GM21786 (cell line): ENCODE data around the gene MTHFSD.

Source experiments
- ATAC-seq: cut with Tn5 transposase; IDR thresholded peaks from one replicate; pipeline ENCODE4 v1.9.1; 2021; ENCODE audit not compliant: unreplicated experiment

The MTHFSD gene

DNA sequence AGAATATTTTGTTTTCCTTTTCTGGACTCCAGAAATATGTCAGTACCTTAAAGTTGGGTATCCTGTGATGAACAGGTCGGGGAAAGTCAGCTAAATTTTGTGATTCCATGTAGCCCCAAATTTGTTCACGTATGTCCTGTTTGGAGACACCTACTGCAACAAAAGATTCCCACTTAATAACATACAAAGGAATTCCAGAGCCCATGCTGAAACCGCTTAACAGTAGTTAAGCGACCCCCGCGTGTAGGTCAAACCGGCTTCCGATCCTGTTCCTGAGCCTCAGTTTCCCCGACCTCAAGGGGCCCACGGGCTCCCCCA lies 477 bp downstream of the MTHFSD start:
- no peak for ATAC-seq

DNA sequence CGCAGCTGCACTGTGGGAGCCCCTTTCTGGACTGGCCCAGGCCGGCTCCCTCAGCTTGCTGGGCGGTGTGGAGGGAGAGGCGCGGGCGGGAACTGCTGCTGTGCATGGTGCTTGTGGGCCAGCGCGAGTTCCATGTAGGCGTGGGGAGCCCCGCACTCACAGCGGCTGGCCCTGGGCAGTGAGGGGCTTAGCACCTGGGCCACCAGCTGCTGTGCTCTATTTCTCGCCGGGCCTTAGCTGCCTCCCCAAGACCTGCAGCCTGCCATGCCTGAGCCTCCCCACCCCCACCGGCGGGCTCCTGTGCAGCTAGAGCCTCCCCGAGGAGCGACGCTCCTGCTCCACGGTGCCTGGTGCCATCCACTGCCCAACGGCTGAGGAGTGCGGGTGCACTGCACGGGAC lies 1.7 kb downstream of the MTHFSD start:
- ATAC-seq = no peak

DNA sequence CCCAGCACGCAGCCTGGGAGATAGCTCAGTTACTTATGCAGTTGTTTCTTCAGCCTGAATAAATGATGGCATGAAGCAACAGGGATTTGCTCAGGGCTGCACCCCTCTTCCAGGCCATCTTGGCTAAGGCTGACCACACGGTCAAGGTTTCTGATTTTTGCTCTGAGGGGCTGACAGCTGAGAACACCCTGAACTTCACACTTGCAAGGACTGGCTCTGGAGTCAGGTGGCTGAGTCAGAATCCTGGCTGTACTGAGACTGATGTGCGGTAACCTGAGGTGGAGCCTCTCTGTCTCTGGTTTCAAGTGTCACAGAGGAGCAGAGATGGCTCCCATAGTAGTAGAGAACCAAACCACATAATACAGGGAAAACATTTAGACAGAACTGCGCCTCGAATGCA lies 4.8 kb downstream of the MTHFSD start:
- ATAC-seq = no peak

DNA sequence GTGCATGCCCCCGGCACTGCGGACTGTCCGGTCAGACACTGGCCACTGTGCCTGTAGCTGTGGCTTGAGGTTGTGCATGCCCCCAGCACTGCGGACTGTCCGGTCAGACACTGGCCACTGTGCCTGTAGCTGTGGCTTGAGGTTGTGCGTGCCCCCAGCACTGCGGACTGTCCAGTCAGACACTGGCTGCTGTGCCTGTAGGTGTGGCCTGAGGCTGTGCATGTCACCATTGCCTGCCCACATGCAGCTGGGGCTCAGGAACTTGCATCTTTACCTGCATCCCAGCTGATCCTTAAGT lies 5.2 kb downstream of the MTHFSD start:
- no peak for ATAC-seq

DNA sequence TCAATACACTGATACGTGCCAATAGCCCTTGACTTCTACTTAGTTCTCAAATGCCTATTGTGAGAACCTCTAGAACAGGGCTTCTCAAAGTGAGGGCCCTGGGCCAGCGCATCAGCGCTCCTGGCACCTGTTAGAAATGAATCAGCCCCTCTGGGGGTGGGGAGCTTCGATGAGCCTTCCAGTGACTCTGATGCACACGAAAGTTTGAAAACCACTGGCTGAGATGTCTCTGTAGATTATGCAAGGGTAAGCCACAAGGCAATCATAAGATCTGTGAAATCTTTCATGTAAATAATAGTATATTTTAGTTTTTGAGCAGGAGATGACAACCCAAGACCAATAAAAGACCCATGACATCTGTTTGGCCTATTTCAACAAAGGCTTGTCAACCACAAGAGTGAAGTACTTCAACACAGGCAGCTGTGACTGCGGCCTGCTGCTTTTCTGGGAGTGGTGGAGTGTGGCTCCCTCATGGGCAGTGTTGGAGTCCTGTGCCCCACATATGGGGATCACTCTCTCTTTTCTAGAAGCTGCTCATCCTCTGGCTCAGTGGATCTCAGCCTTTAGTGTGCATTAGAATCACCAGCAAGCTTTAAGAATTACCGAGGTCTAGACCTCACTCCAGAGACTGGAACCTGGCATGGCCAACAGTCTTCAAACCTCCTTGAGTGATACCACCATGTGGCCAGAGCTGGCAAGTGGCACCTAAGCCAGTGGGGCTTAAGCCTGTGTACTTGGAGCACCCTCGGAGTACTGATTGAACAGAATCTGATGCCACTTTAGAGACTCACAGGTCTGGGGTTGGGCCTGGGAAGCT lies 5.8 kb downstream of the MTHFSD start:
- no peak for ATAC-seq

DNA sequence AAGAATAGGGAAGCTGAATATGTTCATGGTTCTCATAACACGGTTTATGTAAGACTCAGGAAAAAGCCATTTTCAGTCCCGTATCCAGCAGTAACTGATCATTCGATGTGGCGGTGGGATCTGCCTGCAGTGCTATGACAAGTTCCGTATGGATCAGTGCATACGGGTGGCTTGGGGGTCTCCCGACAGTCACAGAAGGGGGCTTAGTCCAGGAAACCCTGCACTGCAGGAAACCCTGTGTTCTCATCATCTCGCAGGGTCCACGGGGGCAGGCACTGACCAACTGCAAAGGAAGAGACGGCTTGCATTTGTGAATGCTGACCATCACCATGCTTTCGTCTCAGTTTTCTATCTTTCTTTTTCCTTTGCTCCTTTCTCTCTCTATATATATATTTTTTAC lies 7.7 kb downstream of the MTHFSD start:
- no peak for ATAC-seq

DNA sequence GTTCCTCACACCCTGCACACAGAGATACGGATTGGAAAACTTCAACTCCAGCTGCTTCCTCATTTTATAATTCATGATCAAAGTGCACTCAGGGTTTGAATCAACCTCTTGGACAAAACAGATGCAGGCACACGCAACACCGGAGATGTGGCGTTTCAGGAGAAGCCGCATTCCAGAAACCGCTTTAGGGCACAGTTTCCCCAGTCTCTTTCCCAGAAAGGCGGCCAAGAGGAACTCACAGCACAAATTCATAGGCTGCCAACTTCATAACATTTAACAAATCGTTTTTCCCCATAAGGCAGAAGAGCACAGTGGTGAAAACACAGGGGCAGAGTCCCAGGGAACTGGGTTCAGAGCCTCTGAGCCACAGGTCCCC lies 8.4 kb downstream of the MTHFSD start:
- ATAC-seq = no peak

DNA sequence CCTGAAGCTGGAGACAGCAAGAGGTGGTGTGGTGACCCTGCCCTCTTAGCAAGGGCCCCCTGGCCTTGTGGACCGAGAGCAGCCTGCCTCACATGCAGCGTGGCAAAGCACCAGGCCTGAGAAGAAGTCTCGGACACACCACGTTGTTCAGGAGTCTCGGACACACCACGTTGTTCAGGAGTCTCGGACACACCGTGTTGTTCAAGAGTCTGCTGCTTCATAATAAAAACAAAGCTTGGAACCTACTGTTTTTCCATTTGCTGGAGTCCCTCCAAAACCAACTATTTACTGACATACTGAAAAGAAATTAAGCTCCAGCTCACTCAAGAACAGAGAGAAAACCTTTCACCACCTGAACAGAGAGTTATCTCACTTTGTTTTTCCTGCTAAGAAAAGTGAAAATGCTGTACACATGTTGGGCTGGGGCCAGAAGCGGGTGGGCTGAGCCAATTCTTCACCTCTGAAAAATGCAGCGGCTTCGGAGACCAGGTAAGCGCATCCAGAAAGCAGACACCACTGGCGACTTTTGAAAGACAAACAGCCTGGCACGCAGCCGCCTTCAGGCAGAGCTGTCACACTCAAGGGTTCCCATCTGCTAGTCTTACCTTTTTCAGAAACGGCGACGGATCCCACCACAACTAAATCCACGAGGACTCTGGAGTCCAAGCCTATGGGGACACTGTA lies 8.9 kb downstream of the MTHFSD start:
- no peak for ATAC-seq

DNA sequence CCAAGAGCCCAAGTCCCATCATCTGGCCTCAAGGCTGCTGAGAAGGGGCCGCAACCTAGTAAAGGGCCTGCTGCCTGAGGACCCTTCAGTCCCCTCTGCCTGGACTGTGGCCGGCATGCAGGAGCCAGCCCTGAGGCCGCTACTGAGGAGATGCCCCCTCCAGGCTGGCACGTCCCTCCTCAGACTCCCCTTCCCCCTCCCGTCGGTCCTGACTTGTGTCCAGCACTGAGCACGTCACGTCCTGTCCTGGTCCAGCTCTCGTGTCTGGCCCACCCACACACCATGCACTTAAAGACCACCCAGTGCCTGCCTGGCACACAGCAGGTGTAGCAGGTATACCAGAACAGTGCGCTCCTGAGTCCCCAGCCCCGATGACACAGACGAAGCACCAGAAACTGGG lies 9.6 kb downstream of the MTHFSD start:
- ATAC-seq = no peak

DNA sequence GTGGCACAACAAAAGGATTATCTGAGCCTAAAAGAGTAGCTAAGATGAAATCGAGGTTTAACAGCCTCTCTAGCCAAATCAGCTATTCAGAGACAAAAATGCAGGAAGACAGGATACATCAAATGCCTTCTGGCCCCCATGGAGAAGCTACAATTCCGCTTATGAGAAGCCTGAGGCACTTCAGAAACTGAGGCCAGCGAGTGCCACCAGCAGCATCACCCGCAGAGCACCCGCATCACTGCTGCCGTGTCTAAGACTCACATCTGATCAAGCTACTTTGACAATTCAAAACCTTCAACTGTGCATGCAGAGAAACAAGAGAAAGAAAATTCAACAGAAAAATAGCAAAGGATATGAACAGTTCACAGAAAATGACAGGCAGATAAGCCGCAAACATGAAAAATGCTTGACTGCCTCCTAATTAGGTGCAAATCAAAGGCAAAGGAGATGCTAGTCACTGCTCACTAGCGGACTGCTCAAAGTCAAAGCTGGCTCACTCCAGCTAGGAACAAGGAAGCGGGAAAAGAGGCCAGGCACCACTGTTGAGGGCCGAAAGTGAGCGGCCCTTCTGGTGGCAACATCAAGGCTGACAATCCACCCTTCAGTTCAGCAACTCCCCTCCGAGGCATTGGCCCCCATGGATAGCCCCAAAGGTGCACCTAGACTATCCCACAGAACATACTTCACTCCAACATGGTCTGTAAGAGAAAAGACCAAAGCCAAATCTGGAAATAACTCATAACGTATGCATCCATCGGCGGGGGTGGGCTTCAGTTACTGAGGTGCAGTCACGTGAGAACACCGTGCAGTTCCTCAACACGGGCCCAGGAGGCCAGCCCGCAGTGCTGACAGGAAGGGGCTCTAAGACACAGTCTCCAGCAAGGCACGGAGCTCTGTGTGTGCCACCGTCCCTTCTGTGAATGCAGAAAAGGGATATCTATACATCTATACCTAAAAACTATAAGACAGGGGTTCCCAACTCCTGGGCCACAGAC lies 12.0 kb downstream of the MTHFSD start:
- no peak for ATAC-seq

DNA sequence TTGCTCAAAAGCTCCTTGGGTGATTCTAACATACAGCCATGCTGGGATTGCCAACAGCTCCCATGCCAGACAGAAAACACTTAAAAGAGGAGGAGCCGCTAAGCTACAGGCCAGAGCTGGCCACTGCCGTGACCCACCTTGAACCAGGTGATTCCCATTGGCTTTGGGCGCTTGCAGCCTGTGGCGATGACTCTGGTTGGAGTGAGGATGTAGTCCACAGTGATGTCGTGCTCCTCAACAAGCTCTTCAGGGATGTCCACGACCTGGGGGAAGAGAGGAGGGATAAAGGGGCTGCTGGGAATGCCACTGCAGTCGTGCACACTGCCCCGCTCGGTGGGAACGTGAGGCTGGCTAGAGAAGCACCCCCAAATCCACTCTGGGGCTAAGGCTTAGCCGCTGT lies 13.5 kb downstream of the MTHFSD start:
- no peak for ATAC-seq

DNA sequence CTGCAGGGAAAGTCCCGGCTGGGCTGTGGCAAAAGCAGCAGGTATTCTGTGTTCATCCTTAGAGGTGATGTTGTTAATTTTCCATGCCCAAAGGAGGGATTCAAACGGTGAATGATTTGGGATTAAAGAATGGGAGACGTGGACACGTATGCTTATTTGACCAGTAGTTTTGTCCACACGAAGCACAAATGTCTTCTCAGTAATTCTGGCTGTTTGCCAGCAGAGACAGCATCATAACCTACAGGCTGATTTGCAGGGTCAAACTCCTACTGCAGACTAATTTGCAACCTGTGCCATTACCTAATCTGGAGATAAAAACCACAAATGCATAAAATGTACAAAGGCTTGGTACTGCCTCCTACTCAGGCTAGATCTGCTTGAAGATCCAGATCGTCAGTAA lies 14.1 kb downstream of the MTHFSD start:
- no peak for ATAC-seq

DNA sequence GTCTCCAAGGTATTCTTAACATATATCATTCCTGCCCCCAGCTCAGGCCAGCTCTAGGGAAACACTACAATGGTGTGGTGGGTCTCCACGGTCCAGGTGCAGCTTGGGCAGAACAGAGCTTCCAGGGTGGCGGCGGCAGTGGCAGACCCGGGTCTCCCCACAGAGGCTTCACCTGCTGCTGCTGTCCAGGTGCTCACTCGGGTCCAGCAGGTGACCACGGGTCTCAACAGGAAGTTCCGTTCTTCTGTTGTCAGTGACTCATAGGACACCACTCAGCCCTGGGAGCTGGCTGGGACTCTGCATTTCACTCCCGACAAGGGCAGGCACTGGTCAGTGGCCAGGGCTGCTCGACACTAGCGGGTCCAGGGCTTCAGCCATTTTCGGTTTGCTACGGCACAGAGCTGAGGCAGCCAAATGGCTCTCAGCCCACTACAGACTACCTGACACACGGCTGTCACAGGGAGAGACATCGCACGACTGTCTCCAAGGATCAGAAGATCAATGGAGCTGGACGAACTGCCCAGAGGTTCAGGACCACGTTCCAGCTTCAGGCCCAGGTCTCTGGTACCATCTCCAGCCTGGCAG lies 16.7 kb downstream of the MTHFSD start:
- ATAC-seq = no peak

DNA sequence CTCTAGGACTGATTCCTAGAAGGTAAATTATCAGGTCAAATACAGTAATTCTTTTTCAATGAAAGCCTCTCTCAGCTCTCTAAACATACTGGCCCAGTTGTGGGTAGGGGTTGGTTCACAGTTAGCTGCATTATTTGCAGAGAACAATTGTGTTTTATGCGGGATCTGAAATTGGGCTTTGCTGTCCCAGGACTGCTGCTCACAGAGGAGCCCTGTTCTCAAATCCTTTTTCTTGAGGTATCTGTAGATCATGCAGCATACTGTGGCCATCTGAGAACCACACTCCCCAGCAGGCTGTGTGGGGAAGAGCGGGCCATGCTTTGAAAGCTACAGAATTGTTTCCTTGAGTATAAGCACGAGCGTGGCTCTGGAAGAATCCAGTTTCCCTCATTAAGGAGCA lies 17.5 kb downstream of the MTHFSD start:
- no peak for ATAC-seq

DNA sequence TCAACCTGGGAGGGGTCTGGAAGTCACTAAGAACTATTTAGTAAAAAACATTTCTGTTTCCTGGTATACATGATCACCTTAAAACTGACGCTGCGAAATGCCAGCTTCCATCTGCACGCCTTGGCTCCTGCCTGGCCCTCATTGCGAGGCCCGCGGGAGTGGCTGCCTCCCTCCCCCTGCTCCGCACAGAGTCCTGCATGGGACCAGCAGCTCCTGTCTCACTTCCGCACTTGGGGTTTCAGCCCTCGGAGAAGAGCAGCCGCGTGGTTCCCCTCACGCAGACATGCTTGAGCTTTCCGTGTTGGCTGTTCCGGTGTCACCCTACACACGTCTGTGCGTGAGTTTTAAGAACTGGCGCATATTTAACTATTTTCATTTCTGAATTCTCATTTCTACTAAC lies 18.4 kb downstream of the MTHFSD start:
- no peak for ATAC-seq

DNA sequence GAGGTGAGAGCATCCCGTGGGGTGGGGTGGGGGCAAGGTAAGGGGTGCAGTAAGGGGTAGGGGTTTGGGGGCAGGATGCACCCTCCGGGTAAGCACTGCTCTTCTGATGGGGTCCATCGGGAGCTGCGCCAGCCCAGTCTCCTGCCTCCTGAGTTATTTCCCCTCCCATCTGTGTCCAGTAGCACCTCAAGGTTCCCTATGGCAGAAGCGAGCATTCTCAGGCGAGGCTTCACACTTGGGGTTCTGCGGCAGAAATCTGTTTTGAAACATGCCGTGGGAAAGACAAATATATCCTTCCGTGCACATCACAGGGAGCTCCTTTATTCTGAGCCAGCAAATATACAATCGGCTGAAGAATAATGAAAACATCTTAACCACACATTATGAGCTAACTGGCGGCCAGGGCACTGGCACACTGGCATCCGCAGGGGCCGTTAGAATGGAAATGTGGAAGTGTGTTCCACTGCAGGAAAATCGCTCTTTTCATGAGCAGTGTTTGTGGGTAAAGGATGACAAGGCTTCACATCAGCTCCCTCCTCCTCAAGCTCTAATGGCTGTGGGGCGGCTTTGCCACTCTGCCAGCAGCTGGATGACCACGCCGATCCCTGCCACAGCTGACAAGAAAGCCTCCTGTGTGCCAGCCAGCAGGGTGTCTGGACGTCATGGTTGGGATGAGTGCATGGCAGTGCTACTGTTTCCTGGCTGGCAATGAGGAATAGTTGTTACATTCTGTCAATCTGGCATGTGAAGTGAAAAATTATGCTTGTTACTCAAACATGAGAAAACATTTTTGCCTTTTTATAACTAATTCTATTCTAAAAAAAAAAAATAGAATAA lies 20.0 kb downstream of the MTHFSD start:
- ATAC-seq = no peak

DNA sequence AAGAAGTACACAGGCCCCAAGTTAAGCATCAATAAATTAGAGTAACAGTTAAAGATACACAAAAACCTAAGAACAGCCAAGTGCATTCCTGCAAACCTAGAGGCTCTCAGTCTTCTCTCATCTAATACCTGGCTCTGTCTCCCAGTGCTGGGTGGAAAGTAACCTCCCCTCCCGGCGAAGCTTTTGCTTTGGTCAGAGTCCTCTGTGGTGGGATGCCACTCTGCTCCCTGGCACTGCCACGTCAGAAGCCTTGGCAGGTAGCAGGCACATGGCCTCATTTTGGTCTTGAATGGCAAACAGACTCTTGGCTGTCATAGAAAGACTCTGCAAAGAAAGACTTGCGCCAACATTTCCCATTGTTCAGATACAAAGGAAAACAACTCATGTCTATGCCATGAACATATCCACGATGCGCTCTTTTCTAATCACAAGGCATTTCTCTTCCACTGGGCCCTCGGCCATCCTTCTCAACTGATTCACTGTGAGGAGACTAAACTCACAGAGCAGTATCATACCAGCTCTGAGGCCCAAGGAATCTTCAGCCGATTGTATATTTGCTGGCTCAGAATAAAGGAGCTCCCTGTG lies 21.2 kb downstream of the MTHFSD start:
- ATAC-seq = no peak

DNA sequence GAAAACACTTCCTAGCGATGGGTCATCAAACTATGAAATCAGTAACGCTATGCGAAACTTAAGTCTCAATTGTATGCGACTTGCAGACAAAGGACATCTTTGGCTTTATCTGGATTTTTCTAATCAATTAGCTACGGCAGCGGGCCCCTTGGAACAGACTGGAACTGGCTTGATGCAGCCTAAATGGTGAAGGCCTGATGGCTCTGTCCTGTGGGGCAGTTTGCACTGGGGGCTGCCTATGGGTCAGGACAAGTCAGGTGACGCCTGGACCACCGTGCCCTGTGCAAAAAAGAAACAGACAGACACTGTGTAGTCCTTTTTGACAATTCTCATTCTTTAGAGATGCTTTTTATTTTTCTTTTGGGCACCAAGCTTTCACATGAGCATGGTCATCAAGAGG lies 22.0 kb downstream of the MTHFSD start:
- ATAC-seq = no peak

DNA sequence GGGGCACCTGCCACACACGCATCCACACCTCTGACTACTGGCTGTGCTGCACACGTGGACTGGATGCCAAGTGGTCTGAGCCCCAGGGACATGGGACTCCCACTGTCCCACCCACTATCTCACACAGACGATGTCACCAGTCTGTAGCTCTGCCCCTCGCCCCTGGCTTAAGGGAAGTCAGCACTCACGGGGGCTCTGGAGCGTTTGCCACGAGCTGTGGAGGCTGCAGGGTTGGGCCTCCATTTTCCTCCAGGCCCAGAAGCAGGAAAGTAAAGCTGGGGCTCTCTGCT lies 22.6 kb downstream of the MTHFSD start:
- ATAC-seq = no peak

DNA sequence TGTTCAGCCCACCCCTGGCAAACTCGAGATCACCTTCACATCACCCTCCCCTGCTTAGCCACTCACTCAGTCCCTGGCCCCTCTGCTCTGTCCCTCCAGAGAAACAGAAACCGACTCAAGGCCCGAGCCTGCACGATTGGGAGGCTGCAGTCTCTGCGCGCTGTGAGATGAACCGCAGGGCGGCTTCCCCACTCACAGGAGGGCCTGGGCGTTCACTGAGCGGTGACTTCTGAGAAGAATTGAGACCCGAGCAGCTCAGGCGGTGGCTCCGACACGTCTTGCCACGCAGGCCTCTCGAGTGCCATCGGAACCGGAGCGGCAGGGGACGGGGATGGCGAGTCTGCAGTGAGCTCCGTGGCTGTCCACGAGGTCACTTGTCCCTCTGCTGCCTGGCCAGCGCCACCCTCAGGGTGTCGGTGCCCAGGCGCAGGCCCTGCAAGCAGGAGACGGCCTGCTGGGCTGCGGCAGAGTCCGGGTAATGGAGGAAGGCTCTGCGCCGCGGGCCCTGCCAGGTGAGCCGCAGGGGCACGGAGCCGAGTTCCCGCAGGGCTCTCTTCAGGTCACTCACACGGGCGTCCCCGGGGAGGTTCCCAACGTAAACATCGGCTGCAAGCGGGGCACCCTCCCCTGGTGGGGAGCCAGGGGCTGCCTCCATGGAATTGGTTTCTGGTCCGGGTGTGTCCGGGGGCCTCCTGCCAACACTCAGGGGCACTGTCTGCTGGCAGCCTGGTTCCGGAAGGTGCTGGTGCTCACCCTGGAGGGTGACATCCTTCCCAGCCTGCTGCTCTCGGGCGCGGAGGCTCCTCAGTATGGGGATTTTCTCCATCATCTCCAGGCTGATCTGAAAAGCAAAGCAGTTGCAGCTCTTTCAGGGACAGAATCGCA lies 23.2 kb downstream of the MTHFSD start:
- no peak for ATAC-seq
